SU-DHL-6 (cell line): Measurements from ENCODE around the gene PNMA8B.

Experiments
- EZH2phosphoT487 ChIP-seq: fragments of 200-600 bp; sonication (generic), shearing (Covaris generic); conservative IDR thresholded peaks from 2 replicates; pipeline ENCODE4 v1.6.1; 2018; ENCODE audit warnings: mild to moderate bottlenecking, antibody characterized with exemption, low read length, moderate library complexity, mixed read lengths
- TF ChIP-seq, protein P1 (sequence below): fragments of 200-600 bp; sonication (generic); IDR thresholded peaks from one replicate; pipeline ENCODE4 v1.5.1; 2017; ENCODE audit warnings: antibody characterized with exemption, mild to moderate bottlenecking, low read length, moderate library complexity; ENCODE audit not compliant: insufficient read depth, poor library complexity, severe bottlenecking

DNA sequence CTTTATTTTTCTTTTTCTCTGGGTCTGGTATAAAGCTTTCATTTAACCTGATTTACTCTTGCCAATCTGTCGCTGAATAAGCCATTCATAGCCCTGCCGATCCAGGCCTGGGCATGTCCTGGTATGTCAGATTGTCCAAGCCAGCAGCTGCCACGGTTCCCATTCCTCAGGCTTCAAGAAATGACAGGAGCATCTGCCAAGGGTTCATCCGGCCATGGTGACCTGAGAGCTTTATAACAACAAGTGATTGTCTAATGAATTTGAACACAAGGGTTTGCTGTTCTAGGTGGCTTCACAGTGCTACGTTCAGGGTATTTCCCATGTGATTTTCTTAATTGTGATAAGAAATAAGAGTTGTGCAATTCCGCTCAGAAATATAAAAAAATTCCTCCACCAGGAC, 44.3 kb downstream of the PNMA8B start:
- TF ChIP-seq, protein P1, sequence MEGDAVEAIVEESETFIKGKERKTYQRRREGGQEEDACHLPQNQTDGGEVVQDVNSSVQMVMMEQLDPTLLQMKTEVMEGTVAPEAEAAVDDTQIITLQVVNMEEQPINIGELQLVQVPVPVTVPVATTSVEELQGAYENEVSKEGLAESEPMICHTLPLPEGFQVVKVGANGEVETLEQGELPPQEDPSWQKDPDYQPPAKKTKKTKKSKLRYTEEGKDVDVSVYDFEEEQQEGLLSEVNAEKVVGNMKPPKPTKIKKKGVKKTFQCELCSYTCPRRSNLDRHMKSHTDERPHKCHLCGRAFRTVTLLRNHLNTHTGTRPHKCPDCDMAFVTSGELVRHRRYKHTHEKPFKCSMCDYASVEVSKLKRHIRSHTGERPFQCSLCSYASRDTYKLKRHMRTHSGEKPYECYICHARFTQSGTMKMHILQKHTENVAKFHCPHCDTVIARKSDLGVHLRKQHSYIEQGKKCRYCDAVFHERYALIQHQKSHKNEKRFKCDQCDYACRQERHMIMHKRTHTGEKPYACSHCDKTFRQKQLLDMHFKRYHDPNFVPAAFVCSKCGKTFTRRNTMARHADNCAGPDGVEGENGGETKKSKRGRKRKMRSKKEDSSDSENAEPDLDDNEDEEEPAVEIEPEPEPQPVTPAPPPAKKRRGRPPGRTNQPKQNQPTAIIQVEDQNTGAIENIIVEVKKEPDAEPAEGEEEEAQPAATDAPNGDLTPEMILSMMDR, result no peak
- TF ChIP-seq EZH2phosphoT487, result no peak
